22Rv1 (cell line): ENCODE measurements around the gene PLXDC2.

Experiments used
- CTCF ChIP-seq: fragments of 450-650 bp; IDR thresholded peaks from 2 replicates; pipeline ENCODE4 v1.5.1; 2017; ENCODE audit warnings: mild to moderate bottlenecking
- ZFX ChIP-seq: fragments of 450-650 bp; IDR thresholded peaks from 2 replicates; pipeline ENCODE4 v1.6.1; 2017; ENCODE audit warnings: antibody characterized with exemption, borderline replicate concordance

- TF ChIP-seq CTCF (no peak), ZFX (no peak)
These were observed 361 bp upstream of the PLXDC2 start for GRCh38 chr10:19815731-19816410.
